ENCODE results near the gene CAPN3. TPM values are rescaled to one million over a fixed set of nuclear protein-coding genes. Genes with fewer than 3 reads are reported as not detected.

Gene CAPN3
- total RNA-seq, 4 donors from 2014 or later, result 96.8 to 263 (median 163) TPM

DNA sequence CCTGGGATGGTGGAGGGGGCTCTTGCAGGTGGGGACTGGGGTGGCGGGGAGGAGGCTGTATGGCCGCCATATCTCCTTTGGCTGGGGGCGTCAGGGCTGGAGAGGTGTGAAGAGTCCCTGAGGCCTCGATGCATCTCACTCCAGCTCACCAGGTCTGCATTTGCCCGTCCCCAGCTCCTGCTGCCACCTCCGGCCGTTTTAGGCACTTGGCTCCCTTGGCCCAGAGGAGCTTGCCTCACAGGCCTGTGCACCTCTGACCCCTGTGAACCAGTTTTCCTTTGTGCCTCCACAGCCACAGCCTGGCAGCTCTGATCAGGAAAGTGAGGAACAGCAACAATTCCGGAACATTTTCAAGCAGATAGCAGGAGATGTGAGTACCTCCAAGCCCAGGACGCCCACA lies 49.7 kb downstream of the CAPN3 start:
- Histone ChIP-seq H3K4me1 (peaks cover 11 to 14% of the 10 kb centered on the region in 2 donors), H3K27me3 (no peaks in the 10 kb centered on the region), H3K4me3 (no peak overlapping the region), H3K36me3 (peaks cover 0 to 70% of the 10 kb centered on the region in 2 donors), H3K9me3 (no peaks in the 10 kb centered on the region), H3K27ac (peak overlapping the region in 3 of 4 donors; percentile 15 to 75 (median 43))
- ATAC-seq, result no peak
- no peak for TF ChIP-seq POLR2A (IDR thresholded peaks at IDR 0.05)
- TF ChIP-seq, protein P1, sequence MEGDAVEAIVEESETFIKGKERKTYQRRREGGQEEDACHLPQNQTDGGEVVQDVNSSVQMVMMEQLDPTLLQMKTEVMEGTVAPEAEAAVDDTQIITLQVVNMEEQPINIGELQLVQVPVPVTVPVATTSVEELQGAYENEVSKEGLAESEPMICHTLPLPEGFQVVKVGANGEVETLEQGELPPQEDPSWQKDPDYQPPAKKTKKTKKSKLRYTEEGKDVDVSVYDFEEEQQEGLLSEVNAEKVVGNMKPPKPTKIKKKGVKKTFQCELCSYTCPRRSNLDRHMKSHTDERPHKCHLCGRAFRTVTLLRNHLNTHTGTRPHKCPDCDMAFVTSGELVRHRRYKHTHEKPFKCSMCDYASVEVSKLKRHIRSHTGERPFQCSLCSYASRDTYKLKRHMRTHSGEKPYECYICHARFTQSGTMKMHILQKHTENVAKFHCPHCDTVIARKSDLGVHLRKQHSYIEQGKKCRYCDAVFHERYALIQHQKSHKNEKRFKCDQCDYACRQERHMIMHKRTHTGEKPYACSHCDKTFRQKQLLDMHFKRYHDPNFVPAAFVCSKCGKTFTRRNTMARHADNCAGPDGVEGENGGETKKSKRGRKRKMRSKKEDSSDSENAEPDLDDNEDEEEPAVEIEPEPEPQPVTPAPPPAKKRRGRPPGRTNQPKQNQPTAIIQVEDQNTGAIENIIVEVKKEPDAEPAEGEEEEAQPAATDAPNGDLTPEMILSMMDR (IDR thresholded peaks at IDR 0.05 in 4 of 5, conservative IDR thresholded peaks at IDR 0.05 in 1 of 5), result no peak
- in situ Hi-C loops (cut with MboI; ENCODE audit: low sequenced_read_pairs in 4 of 4), result no loop called here
- intact Hi-C loops (cut with DNase I; ENCODE audit: low total_unique reads), result no loop called here
- DNase-seq, result no peak

DNA sequence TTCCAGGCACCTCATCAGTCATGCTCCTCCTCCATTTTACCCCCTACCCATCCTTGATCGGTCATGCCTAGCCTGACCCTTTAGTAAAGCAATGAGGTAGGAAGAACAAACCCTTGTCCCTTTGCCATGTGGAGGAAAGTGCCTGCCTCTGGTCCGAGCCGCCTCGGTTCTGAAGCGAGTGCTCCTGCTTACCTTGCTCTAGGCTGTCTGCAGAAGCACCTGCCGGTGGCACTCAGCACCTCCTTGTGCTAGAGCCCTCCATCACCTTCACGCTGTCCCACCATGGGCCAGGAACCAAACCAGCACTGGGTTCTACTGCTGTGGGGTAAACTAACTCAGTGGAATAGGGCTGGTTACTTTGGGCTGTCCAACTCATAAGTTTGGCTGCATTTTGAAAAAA lies 52.6 kb downstream of the CAPN3 start:
- Histone ChIP-seq H3K9me3 (no peaks in the 10 kb centered on the region), H3K4me3 (no peak overlapping the region), H3K4me1 (peaks cover 8 to 16% of the 10 kb centered on the region in 2 donors), H3K27ac (peak overlapping the region; percentile 24 to 77 (median 72)), H3K36me3 (peaks cover 0 to 75% of the 10 kb centered on the region in 2 donors), H3K27me3 (no peaks in the 10 kb centered on the region)
- TF ChIP-seq, protein P1 (IDR thresholded peaks at IDR 0.05 in 4 of 5, conservative IDR thresholded peaks at IDR 0.05 in 1 of 5), result no peak
- no peak for TF ChIP-seq POLR2A (IDR thresholded peaks at IDR 0.05)
- in situ Hi-C loops (cut with MboI; ENCODE audit: low sequenced_read_pairs in 4 of 4) (no loop called here), intact Hi-C loops (cut with DNase I; ENCODE audit: low total_unique reads) (no loop called here)
- DNase-seq (no peak), ATAC-seq (no peak)

DNA sequence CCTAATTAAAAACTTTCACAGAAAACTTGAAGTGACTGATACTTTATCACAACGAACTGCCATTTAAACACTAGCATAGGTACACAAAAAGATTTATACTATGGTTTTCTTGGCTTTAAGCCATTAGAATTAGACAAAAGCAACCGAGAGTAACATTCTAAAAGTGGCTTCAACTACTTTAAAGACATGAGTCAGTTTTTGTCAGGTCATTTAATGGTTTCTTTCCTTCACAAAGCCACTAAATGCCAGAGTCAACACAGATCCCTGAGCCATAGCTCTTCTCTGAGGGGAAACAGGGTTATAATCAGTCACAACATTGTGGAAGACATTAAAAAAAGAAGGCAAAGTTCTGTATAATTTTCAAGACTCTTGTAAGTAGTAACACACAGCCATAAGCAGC lies 54.6 kb downstream of the CAPN3 start:
- peak overlapping the region; percentile 56 to 77 (median 72) for H3K27ac ChIP-seq

DNA sequence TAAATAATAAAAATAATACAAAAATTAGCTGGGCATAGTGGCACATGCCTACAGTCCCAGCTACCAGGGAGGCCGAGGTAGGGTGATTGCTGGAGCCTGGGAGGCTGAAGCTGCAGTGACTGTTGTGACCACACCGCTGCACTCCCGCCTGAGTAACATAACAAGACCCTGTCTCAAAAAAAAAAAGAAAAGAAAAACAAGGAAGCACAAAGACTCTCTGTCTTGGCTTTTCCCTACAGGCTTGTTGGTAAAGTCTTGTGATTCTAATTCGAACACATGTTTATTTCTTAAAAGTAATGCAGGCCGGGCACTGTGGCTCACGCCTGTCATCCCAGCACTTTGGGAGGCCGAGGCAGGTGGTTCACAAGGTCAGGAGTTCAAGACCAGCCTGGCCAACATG lies 60.1 kb downstream of the CAPN3 start:
- Histone ChIP-seq H3K4me1 (peaks cover 31 to 38% of the 10 kb centered on the region in 2 donors), H3K4me3 (no peak overlapping the region), H3K36me3 (peaks cover 6 to 65% of the 10 kb centered on the region in 2 donors), H3K9me3 (no peaks in the 10 kb centered on the region), H3K27me3 (no peaks in the 10 kb centered on the region), H3K27ac (peak overlapping the region; percentile 49 to 92 (median 84))
- TF ChIP-seq POLR2A (IDR thresholded peaks at IDR 0.05), result no peak
- TF ChIP-seq, protein P1 (IDR thresholded peaks at IDR 0.05 in 4 of 5, conservative IDR thresholded peaks at IDR 0.05 in 1 of 5), result no peak
- ATAC-seq (no peak), DNase-seq (no peak)
- intact Hi-C loops (cut with DNase I; ENCODE audit: low total_unique reads) (no loop called here), in situ Hi-C loops (cut with MboI; ENCODE audit: low sequenced_read_pairs in 4 of 4) (no loop called here)

More for the DNA sequence above, 54.6 kb downstream of the CAPN3 start:
- intact Hi-C loops (cut with DNase I; ENCODE audit: low total_unique reads), result no loop called here
- Histone ChIP-seq H3K4me1 (peaks cover 8 to 16% of the 10 kb centered on the region in 2 donors), H3K4me3 (no peak overlapping the region), H3K9me3 (no peaks in the 10 kb centered on the region), H3K27me3 (no peaks in the 10 kb centered on the region), H3K36me3 (peaks cover 0 to 74% of the 10 kb centered on the region in 2 donors)
- in situ Hi-C loops (cut with MboI; ENCODE audit: low sequenced_read_pairs in 4 of 4), result no loop called here
- TF ChIP-seq, protein P1 (IDR thresholded peaks at IDR 0.05 in 4 of 5, conservative IDR thresholded peaks at IDR 0.05 in 1 of 5), result no peak
- TF ChIP-seq POLR2A (IDR thresholded peaks at IDR 0.05), result no peak
- ATAC-seq (peak; percentile 56 to 59), DNase-seq (no peak)

DNA sequence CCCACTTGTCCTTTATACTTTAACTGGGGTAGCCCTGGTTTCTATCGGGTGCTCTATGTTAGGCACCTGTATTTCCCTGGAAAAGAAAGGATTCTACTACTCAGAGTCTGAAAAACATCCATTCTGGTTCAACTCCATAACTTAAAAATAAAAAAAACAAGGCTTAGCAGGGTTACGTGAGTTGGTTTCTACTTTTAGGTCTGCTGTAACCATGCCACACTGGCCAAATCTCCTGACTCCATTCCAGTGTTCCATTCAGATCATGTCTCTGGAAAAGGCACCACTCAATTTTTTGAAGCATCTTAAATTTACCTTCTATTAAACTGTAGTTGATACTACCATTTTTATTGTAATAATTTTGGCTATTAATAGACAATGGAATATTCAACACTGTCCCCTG lies 62.1 kb downstream of the CAPN3 start:
- in situ Hi-C loops (cut with MboI; ENCODE audit: low sequenced_read_pairs in 4 of 4) (no loop called here), intact Hi-C loops (cut with DNase I; ENCODE audit: low total_unique reads) (no loop called here)
- H3K27me3 ChIP-seq, result no peaks in the 10 kb centered on the region
- DNase-seq (peak; percentile 31 to 74), ATAC-seq (peak; percentile 87 to 92)
- no peak for TF ChIP-seq POLR2A (IDR thresholded peaks at IDR 0.05)
- TF ChIP-seq, protein P1 (IDR thresholded peaks at IDR 0.05 in 4 of 5, conservative IDR thresholded peaks at IDR 0.05 in 1 of 5), result no peak
- peaks cover 6 to 61% of the 10 kb centered on the region in 2 donors for H3K36me3 ChIP-seq
- peak overlapping the region; percentile 80 to 92 (median 88) for H3K27ac ChIP-seq
- H3K4me3 ChIP-seq, result no peak overlapping the region
- no peaks in the 10 kb centered on the region for H3K9me3 ChIP-seq
- peaks cover 38 to 43% of the 10 kb centered on the region in 2 donors for H3K4me1 ChIP-seq
